Endothelial cell of umbilical vein (primary cell): ENCODE measurements around the gene KLHL25. TPM values are rescaled to one million over a fixed set of nuclear protein-coding genes. Genes with fewer than 3 reads are reported as not detected.

Experiments
- BruUV-seq: library from RNA; stranded (reverse); fragments of 400-500 nt; replicated peaks from 2 replicates; lab custom pipeline; 2021; lab: Mats Ljungman, UMichigan
- CTCF ChIA-PET: fragments of 300-600, 350-600 bp; sonication (Branson Sonifier 250); formaldehyde crosslinking; loops from one replicate; lab custom pipeline; 2021; ENCODE audit warnings: antibody characterized with exemption, inconsistent platforms; lab: Charles Lee
- POLR2A ChIA-PET: fragments of 300-600, 350-600 bp; sonication (Branson Sonifier 250); formaldehyde crosslinking; loops from one replicate; lab custom pipeline; 2021; ENCODE audit warnings: antibody characterized with exemption, inconsistent platforms; lab: Charles Lee
- DNase-seq: peaks from one replicate; pipeline ENCODE4 v3.0.0-alpha.2; 2011; ENCODE audit warnings: low read depth, low spot score
- FAIRE-seq: peaks from 2 replicates; lab custom pipeline; 2011; peaks lifted over from hg19 to GRCh38; lab: Jason Lieb, UNC
- H2AFZ ChIP-seq: 2 replicates; pipeline ENCODE4 v1.6.0; 2012; ENCODE audit warnings: low read depth, low read length, control low read depth, inconsistent platforms
- H3K27ac ChIP-seq: 2 replicates; pipeline ENCODE4 v1.5.1; 2011; ENCODE audit warnings: low read depth, mild to moderate bottlenecking, control low read depth, low read length, moderate library complexity; ENCODE audit not compliant: insufficient read depth
- H3K27me3 ChIP-seq, 2 experiments: 2 replicates each; pipeline versions ENCODE4 v1.6.0 to v1.6.1; 2011; ENCODE audit warnings: low read length in 2 of 2, mixed read lengths in 1 of 2; ENCODE audit not compliant: control insufficient read depth in 2 of 2, insufficient read depth in 2 of 2
- H3K36me3 ChIP-seq, 2 experiments: 2 replicates in 1 of 2; 3 replicates in 1 of 2; pipeline ENCODE4 v1.5.1; 2011; ENCODE audit warnings: low read length in 2 of 2, mild to moderate bottlenecking in 1 of 2, moderate library complexity in 1 of 2; ENCODE audit not compliant: control insufficient read depth in 2 of 2, insufficient read depth in 2 of 2; ENCODE audit errors: extremely low read depth in 1 of 2
- H3K4me1 ChIP-seq: 3 replicates; pipeline ENCODE4 v1.5.1; 2011; ENCODE audit warnings: mild to moderate bottlenecking, low read length; ENCODE audit not compliant: control insufficient read depth, insufficient read depth; ENCODE audit errors: extremely low read depth
- H3K4me2 ChIP-seq: 2 replicates; pipeline ENCODE4 v1.6.1; 2011; ENCODE audit warnings: low read length, control low read depth, mixed read lengths; ENCODE audit not compliant: insufficient read depth
- H3K4me3 ChIP-seq, 3 experiments: fragments of 200-600 bp in 1 of 3; sonication (generic), shearing (Covaris generic) in 1 of 3; replicated peaks in 1 of 3; 2 replicates each; pipeline ENCODE4 v1.5.1; 2011 to 2016; ENCODE audit warnings: control low read depth in 3 of 3, low read length in 3 of 3, mild to moderate bottlenecking in 2 of 3, inconsistent platforms in 1 of 3, low read depth in 1 of 3, moderate library complexity in 1 of 3; ENCODE audit not compliant: insufficient read depth in 1 of 3
- H3K79me2 ChIP-seq: 2 replicates; pipeline ENCODE4 v1.6.0; 2012; ENCODE audit warnings: low read length, inconsistent platforms; ENCODE audit not compliant: control insufficient read depth, insufficient read depth
- H3K9ac ChIP-seq: replicated peaks from 2 replicates; pipeline ENCODE3; 2011; ENCODE audit warnings: low read length, control low read depth; ENCODE audit not compliant: insufficient read depth; ENCODE audit errors: extremely low read depth
- H3K9me1 ChIP-seq: replicated peaks from 3 replicates; pipeline ENCODE4 v1.6.0; 2011; ENCODE audit warnings: mild to moderate bottlenecking, low read length; ENCODE audit not compliant: control insufficient read depth, insufficient read depth; ENCODE audit errors: extremely low read depth
- H3K9me3 ChIP-seq: replicated peaks from 2 replicates; pipeline ENCODE4 v1.5.1; 2012; ENCODE audit warnings: low read length, inconsistent platforms; ENCODE audit not compliant: control insufficient read depth, insufficient read depth
- H4K20me1 ChIP-seq: replicated peaks from 2 replicates; pipeline ENCODE3; 2011; ENCODE audit warnings: mild to moderate bottlenecking, low read length; ENCODE audit not compliant: control insufficient read depth, insufficient read depth; ENCODE audit errors: extremely low read depth
- CTCF ChIP-seq, 2 donors: IDR thresholded peaks; 1 replicate in 1 of 2; 2 replicates in 1 of 2; pipeline ENCODE4 v1.5.1; 2011; ENCODE audit warnings: low read length in 2 of 2, mild to moderate bottlenecking in 2 of 2, moderate library complexity in 2 of 2, control low read depth in 1 of 2, inconsistent platforms in 1 of 2, low read depth in 1 of 2; ENCODE audit not compliant: insufficient read depth in 1 of 2; ENCODE audit errors: extremely low read depth in 1 of 2
- EZH2 ChIP-seq: IDR thresholded peaks from 2 replicates; pipeline ENCODE4 v1.6.1; 2012; ENCODE audit warnings: borderline replicate concordance, low read depth, mild to moderate bottlenecking, moderate library complexity, low read length, inconsistent platforms; ENCODE audit not compliant: severe bottlenecking
- FOS ChIP-seq: IDR thresholded peaks from 2 replicates; pipeline ENCODE4 v1.6.1; 2011; ENCODE audit warnings: mild to moderate bottlenecking, low read length, moderate library complexity, borderline replicate concordance; ENCODE audit not compliant: insufficient read depth
- GATA2 ChIP-seq: IDR thresholded peaks from 2 replicates; pipeline ENCODE4 v1.7.0; 2011; ENCODE audit warnings: low read depth, mild to moderate bottlenecking, moderate library complexity, mixed read lengths, low read length; ENCODE audit not compliant: insufficient read length, insufficient read depth
- JUN ChIP-seq: IDR thresholded peaks from 2 replicates; pipeline ENCODE4 v1.6.1; 2011; ENCODE audit warnings: borderline replicate concordance, low read depth; ENCODE audit not compliant: insufficient read length, insufficient read depth
- MAX ChIP-seq: IDR thresholded peaks from 2 replicates; pipeline ENCODE4 v1.6.1; 2011; ENCODE audit not compliant: insufficient read depth, insufficient read length
- MYC ChIP-seq: IDR thresholded peaks from one replicate; pipeline ENCODE4 v1.6.1; 2011; ENCODE audit warnings: mild to moderate bottlenecking, low read depth, low read length
- POLR2A ChIP-seq: IDR thresholded peaks from 2 replicates; pipeline ENCODE4 v1.6.1; 2012; ENCODE audit warnings: low read depth, mild to moderate bottlenecking, control low read depth, low read length
- POLR2AphosphoS5 ChIP-seq: IDR thresholded peaks from 2 replicates; pipeline ENCODE4 v1.6.1; 2012; ENCODE audit warnings: low read depth, mild to moderate bottlenecking, control low read depth, low read length, moderate library complexity; ENCODE audit not compliant: insufficient read depth
- dilution Hi-C: fragments of 300-500 bp; cut with MboI; formaldehyde crosslinking; loops from one replicate; pipeline ENCODE4 v1.15.0; 2019; ENCODE audit warnings: low sequenced_read_pairs; ENCODE audit not compliant: extremely low pct_ligation_motif_present
- intact Hi-C: fragments of 100-400 bp; cut with micrococcal nuclease; formaldehyde crosslinking; loops from one replicate; pipeline ENCODE4 v1.10.0; 2022
- polyA plus RNA-seq, 4 experiments: library from polyadenylated mRNA; depleted of rRNA in 3 of 4; stranded (reverse) in 3 of 4; unstranded in 1 of 4; fragments of >200 nt; gene quantifications; 2 replicates each; pipeline versions ENCODE4 v1.2.1 to v1.2.3, GENCODE V29; 2011 to 2012; ENCODE audit warnings: missing spikeins in 1 of 4
- total RNA-seq: library from RNA; stranded (reverse); gene quantifications from 2 replicates; pipeline ENCODE4 v1.2.3, GENCODE V29; 2021

Gene KLHL25
- total and polyA plus RNA-seq, 2 donors (not counting 3 experiments of a cell fraction or from before 2014, with no cell fraction given): 5.4 to 6.4 TPM

GRCh38 chr15:85788771-85789495 is 5.8 kb downstream of the KLHL25 start:
- ChIA-PET POLR2A (no interaction called here), CTCF (no interaction called here)
- H3K27ac ChIP-seq: no peak overlapping the region
- no peak overlapping the region for H3K9ac ChIP-seq
- no peaks in the 10 kb centered on the region for H3K36me3 ChIP-seq
- BruUV-seq: no TSS peak
- no peak overlapping the region for H3K4me2 ChIP-seq
- DNase-seq (no peak), FAIRE-seq (no peak)
- intact Hi-C loops (no loop called here), dilution Hi-C loops (no loop called here)
- no peaks in the 10 kb centered on the region for H4K20me1 ChIP-seq
- H3K79me2 ChIP-seq: peaks cover 1% of the 10 kb centered on the region
- no peak for TF ChIP-seq CTCF (IDR thresholded peaks at IDR 0.05; ENCODE audit: extremely low read depth in 1 of 2, insufficient read depth in 1 of 2, low read depth in 1 of 2, low read length in 2 of 2)
- TF ChIP-seq EZH2: no peak
- TF ChIP-seq MYC: no peak
- TF ChIP-seq POLR2A: no peak
- TF ChIP-seq FOS: no peak
- H2AFZ ChIP-seq: no peak overlapping the region
- no peaks in the 10 kb centered on the region for H3K9me1 ChIP-seq
- no peaks in the 10 kb centered on the region for H3K27me3 ChIP-seq
- H3K9me3 ChIP-seq: no peaks in the 10 kb centered on the region
- H3K4me1 ChIP-seq: peaks cover 16% of the 10 kb centered on the region
- no peak overlapping the region for H3K4me3 ChIP-seq

- Histone ChIP-seq H3K4me2 (no peak overlapping the region), H3K9ac (no peak overlapping the region), H3K79me2 (no peaks in the 10 kb centered on the region), H3K9me3 (no peaks in the 10 kb centered on the region), H3K36me3 (no peaks in the 10 kb centered on the region), H3K27ac (no peak overlapping the region), H3K4me3 (no peak overlapping the region), H3K4me1 (peaks cover 8% of the 10 kb centered on the region), H3K9me1 (no peaks in the 10 kb centered on the region), H4K20me1 (no peaks in the 10 kb centered on the region), H2AFZ (no peak overlapping the region), H3K27me3 (no peaks in the 10 kb centered on the region)
- intact Hi-C loops: no loop called here
- TF ChIP-seq POLR2A (no peak), FOS (no peak), JUN (no peak), MYC (no peak), GATA2 (no peak), CTCF (IDR thresholded peaks at IDR 0.05; ENCODE audit: extremely low read depth in 1 of 2, insufficient read depth in 1 of 2, low read depth in 1 of 2, low read length in 2 of 2) (no peak), POLR2AphosphoS5 (no peak), MAX (no peak), EZH2 (no peak)
- no peak for FAIRE-seq
- dilution Hi-C loops: no loop called here
- CTCF ChIA-PET: interaction anchor here (1.0 to 1.2 kb wide), 2 partner anchors 44 to 57 kb away, joined by 4 to 5 read pairs; no protein-coding TSS in a partner anchor
- POLR2A ChIA-PET: interaction anchor here (1.6 kb wide), 1 partner anchor 8 kb away, joined by 4 read pairs; the partner anchor contains the start of gene KLHL25
- no TSS peak for BruUV-seq
- no peak for DNase-seq
Measured at GRCh38 chr15:85786781-85787114, 8.0 kb downstream of the KLHL25 start.
